Naive B cell (primary cell): Measurements from ENCODE around the gene TMEM170B. TPM values are rescaled to one million over a fixed set of nuclear protein-coding genes. Genes with fewer than 3 reads are reported as not detected.
"Not testable (repeated sequence)": the region's sequence is repeated elsewhere in the genome, so short reads cannot be mapped to it uniquely, and the experiment has no call there.

Source experiments
- ATAC-seq, 2 donors: fragments of 150-1000 bp; cut with Tn5 transposase; 2 replicates each; pipeline ENCODE4 v1.10.0; 2021; ENCODE audit warnings: low read depth in 2 of 2, mild to moderate bottlenecking in 2 of 2, moderate library complexity in 2 of 2
- DNase-seq: peaks from one replicate; pipeline ENCODE4 v3.0.0; 2022
- H3K27ac Mint-ChIP-seq, 6 donors: one replicate each; pipeline ENCODE4 v1.8.0; 2020 to 2022; ENCODE audit warnings: mild to moderate bottlenecking in 6 of 6, mixed read lengths in 6 of 6, moderate library complexity in 5 of 6, inconsistent platforms in 2 of 6
- H3K27me3 Mint-ChIP-seq, 3 donors: one replicate each; pipeline ENCODE4 v1.8.0; 2021 to 2022; ENCODE audit warnings: mixed read lengths in 3 of 3, mild to moderate bottlenecking in 1 of 3
- H3K36me3 Mint-ChIP-seq, 2 donors: one replicate each; pipeline ENCODE4 v1.8.0; 2020 to 2022; ENCODE audit warnings: mixed read lengths in 2 of 2, inconsistent platforms in 1 of 2, mild to moderate bottlenecking in 1 of 2
- H3K4me1 Mint-ChIP-seq, 3 donors: one replicate each; pipeline ENCODE4 v1.8.0; 2020 to 2022; ENCODE audit warnings: mixed read lengths in 3 of 3, inconsistent platforms in 1 of 3, mild to moderate bottlenecking in 1 of 3, moderate library complexity in 1 of 3
- H3K4me3 Mint-ChIP-seq, 8 donors: one replicate each; pipeline ENCODE4 v1.8.0; 2020 to 2022; ENCODE audit warnings: mild to moderate bottlenecking in 8 of 8, mixed read lengths in 8 of 8, moderate library complexity in 8 of 8, inconsistent platforms in 2 of 8
- H3K9me3 Mint-ChIP-seq, 7 donors: one replicate each; pipeline ENCODE4 v1.8.0; 2020 to 2022; ENCODE audit warnings: mixed read lengths in 7 of 7, mild to moderate bottlenecking in 5 of 7, inconsistent platforms in 2 of 7, moderate library complexity in 1 of 7
- polyA plus RNA-seq, 6 donors: library from polyadenylated mRNA; unstranded; fragments of 300-500 nt; fragmentation: Illumina TruSeq; gene quantifications; one replicate each; pipeline ENCODE4 v1.2.3, GENCODE V29; 2021; ENCODE audit warnings: low read depth in 6 of 6

The TMEM170B gene
- polyA plus RNA-seq, 6 donors from 2014 or later: 0.24 to 2.4 (median 0.31) TPM

DNA sequence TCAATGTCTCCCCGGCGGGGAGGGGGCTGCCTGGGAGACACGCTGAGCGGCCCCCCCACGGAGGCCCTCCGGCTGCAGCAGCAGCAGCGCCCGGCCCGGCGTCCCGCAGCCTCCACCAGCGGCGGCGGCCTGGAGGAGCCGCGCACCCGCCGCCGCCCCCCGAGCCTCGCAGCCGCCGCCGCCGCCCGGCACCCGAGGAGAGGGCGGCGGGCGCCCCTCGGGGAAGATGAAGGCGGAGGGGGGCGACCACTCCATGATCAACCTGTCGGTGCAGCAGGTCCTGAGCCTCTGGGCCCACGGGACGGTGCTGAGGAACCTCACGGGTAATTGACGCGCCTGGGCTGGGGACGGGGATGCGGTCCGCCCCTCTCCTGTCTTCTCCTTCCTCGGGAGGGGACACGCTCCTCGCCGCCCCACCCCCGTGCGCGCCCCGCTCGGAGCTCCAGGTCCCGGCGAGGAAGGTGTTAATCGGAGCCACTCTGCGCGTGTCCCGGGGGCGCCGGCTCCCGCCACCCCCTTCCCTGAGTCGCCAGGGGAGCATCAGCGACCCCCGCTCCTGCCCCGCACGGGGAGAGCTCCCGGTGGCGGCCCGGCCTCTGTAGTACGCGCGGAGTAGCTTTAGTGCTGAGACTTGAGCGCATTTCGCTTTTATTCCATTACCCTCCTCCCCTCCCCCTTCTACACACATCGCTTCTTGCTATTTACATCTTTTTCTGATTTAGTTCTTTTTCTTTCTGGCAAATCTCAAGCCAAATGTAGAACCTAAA is 686 bp downstream of the TMEM170B start:
- DNase-seq (peak; percentile 24), ATAC-seq (peak; percentile 13 to 15)
- H3K36me3 Mint-ChIP-seq: no peaks in the 10 kb centered on the region
- peak overlapping the region; percentile 83 to 94 (median 87) for H3K4me3 Mint-ChIP-seq
- peak overlapping the region; percentile 39 to 91 (median 73) for H3K27ac Mint-ChIP-seq
- H3K27me3 Mint-ChIP-seq: peaks cover 7 to 8% (median 8%) of the 10 kb centered on the region in 3 donors
- peaks cover 10 to 13% (median 12%) of the 10 kb centered on the region in 3 donors for H3K4me1 Mint-ChIP-seq
- peaks cover 0 to 1% (median 0%) of the 10 kb centered on the region in 7 donors for H3K9me3 Mint-ChIP-seq

- Mint-ChIP-seq H3K9me3 (peaks cover 0 to 1% (median 0%) of the 10 kb centered on the region in 7 donors), H3K27ac (peak overlapping the region in 5 of 6 donors; percentile 39 to 91 (median 73)), H3K4me3 (peak overlapping the region; percentile 83 to 94 (median 87)), H3K4me1 (peaks cover 10 to 13% (median 12%) of the 10 kb centered on the region in 3 donors), H3K27me3 (peaks cover 7 to 8% (median 8%) of the 10 kb centered on the region in 3 donors), H3K36me3 (no peaks in the 10 kb centered on the region)
- ATAC-seq: no peak
- DNase-seq: no peak
These were observed 1.4 kb downstream of the TMEM170B start for GRCh38 chr6:11538819-11539468.

DNA sequence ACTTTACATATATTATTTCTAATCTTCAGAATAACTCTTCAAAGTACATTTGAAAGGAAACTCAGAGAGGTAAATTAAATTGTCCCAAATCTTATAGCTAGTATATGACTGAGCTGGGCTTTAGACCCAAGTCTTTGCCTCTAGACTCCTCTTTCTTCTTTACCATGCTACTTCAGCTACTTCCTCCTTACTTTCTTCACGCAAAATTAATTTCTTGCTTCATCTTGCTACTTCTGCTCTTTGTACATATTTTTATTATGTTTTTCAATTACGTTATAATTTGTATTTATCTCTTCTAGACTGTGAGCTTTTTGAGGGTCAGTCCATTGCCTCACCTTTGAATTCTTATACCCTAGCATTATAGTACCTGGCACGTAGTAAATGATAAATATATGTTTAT is 5.3 kb downstream of the TMEM170B start:
- H3K27me3 Mint-ChIP-seq: no peaks in the 10 kb centered on the region
- H3K4me3 Mint-ChIP-seq: no peak overlapping the region
- ATAC-seq (no peak), DNase-seq (no peak)
- peaks cover 4 to 7% (median 6%) of the 10 kb centered on the region in 3 donors for H3K4me1 Mint-ChIP-seq
- peaks cover 0 to 1% (median 0%) of the 10 kb centered on the region in 7 donors for H3K9me3 Mint-ChIP-seq
- H3K27ac Mint-ChIP-seq: no peak overlapping the region
- no peaks in the 10 kb centered on the region for H3K36me3 Mint-ChIP-seq

GRCh38 chr6:11543919-11544518 is 6.5 kb downstream of the TMEM170B start:
- H3K9me3 Mint-ChIP-seq: peaks cover 0 to 5% (median 0%) of the 10 kb centered on the region in 7 donors
- no peaks in the 10 kb centered on the region for H3K36me3 Mint-ChIP-seq
- no peak for DNase-seq
- H3K4me3 Mint-ChIP-seq: no peak overlapping the region
- no peak overlapping the region for H3K27ac Mint-ChIP-seq
- no peak for ATAC-seq
- peaks cover 0 to 3% (median 1%) of the 10 kb centered on the region in 3 donors for H3K4me1 Mint-ChIP-seq
- no peaks in the 10 kb centered on the region for H3K27me3 Mint-ChIP-seq

DNA sequence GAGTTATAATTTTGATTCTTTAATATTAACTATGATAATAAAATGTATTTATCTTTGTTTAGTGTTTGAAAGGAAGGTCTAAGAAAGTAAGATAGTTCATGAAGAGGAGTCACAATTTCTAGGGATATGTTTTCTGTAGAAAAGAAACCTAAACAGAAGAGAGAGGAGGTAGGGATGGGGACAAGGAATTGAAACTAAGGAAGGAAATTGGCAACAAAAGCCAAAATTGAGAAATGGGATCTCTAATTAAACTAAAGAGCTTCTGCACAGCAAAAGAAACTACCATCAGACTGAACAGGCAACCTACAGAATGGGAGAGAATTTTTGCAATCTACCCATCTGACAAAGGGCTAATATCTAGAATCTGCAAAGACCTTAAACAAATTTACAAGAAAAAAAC is 10.3 kb downstream of the TMEM170B start:
- Mint-ChIP-seq H3K27ac (peak overlapping the region in 1 of 6 donors; percentile 41), H3K4me1 (peaks cover 0 to 11% (median 6%) of the 10 kb centered on the region in 3 donors)
- ATAC-seq, DNase-seq, H3K27me3 Mint-ChIP-seq, H3K9me3 Mint-ChIP-seq, H3K4me3 Mint-ChIP-seq, H3K36me3 Mint-ChIP-seq: not testable (repeated sequence)

- not testable (repeated sequence) for H3K27me3 Mint-ChIP-seq, ATAC-seq, H3K36me3 Mint-ChIP-seq
These were observed 11.0 kb downstream of the TMEM170B start for GRCh38 chr6:11548578-11548977.

DNA sequence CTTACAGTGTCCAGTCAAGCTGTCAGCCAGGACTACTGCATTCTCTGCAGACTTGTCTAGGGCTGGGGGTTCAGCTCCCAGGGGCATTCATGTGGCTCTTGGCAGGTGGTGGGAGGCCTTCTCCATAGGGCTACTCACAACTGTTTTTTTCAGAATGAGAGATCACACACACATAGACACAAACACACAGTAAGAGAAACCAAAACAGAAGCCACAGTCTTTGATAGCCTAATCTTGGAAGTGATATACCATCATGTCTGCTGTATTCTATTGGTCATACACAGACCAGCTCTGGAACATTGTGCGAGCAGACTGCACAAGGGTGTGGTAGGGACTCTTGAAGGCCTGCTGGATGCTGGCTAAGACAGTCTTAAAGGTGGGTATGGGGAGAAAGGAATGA is 13.5 kb downstream of the TMEM170B start:
- H3K4me3 Mint-ChIP-seq: no peak overlapping the region
- ATAC-seq: no peak

More at GRCh38 chr6:11548578-11548977, 11.0 kb downstream of the TMEM170B start:
- not testable (repeated sequence) for H3K27ac Mint-ChIP-seq, DNase-seq, H3K9me3 Mint-ChIP-seq, H3K4me3 Mint-ChIP-seq
- H3K4me1 Mint-ChIP-seq: peaks cover 0 to 11% (median 6%) of the 10 kb centered on the region in 3 donors

DNA sequence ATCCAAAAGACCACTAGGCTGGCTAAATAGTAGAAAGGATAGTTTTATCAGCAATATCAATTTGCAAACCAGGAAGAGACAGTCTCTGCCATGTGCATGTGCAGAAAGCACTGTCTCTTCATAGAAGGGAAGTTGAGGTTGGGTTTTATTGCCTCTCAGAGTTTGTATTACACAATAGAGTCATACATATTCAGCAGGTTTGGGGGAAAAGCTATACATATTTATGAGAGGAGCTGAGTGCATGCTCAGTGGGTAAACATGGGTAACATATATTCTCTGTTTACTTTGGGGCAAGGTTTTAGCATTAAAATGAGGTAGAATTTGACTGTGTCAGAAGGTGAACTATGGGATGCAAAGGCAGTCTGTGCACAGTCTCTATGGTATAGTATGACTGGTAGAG is 14.9 kb downstream of the TMEM170B start:
- Mint-ChIP-seq H3K9me3 (peaks cover 0 to 5% (median 0%) of the 10 kb centered on the region in 7 donors), H3K4me1 (peaks cover 1 to 11% (median 6%) of the 10 kb centered on the region in 3 donors), H3K4me3 (no peak overlapping the region), H3K36me3 (no peaks in the 10 kb centered on the region), H3K27me3 (no peaks in the 10 kb centered on the region), H3K27ac (no peak overlapping the region)
- ATAC-seq (no peak), DNase-seq (no peak)

More for the DNA sequence above, 13.5 kb downstream of the TMEM170B start:
- Mint-ChIP-seq H3K36me3 (no peaks in the 10 kb centered on the region), H3K4me1 (peaks cover 0 to 11% (median 6%) of the 10 kb centered on the region in 3 donors), H3K27ac (no peak overlapping the region), H3K27me3 (no peaks in the 10 kb centered on the region), H3K9me3 (peaks cover 0 to 5% (median 0%) of the 10 kb centered on the region in 7 donors)
- DNase-seq: no peak

- H3K27me3 Mint-ChIP-seq: no peaks in the 10 kb centered on the region
- no peak overlapping the region for H3K27ac Mint-ChIP-seq
- ATAC-seq: no peak
These were observed 16.3 kb downstream of the TMEM170B start for GRCh38 chr6:11553824-11554223.

GRCh38 chr6:11556309-11556708 is 18.8 kb downstream of the TMEM170B start:
- H3K27me3 Mint-ChIP-seq: no peaks in the 10 kb centered on the region

More at GRCh38 chr6:11553824-11554223, 16.3 kb downstream of the TMEM170B start:
- H3K4me3 Mint-ChIP-seq: no peak overlapping the region
- peaks cover 0 to under 1% (median 0%) of the 10 kb centered on the region in 7 donors for H3K9me3 Mint-ChIP-seq
- DNase-seq: no peak
- H3K4me1 Mint-ChIP-seq: peaks cover 4 to 11% (median 4%) of the 10 kb centered on the region in 3 donors
- H3K36me3 Mint-ChIP-seq: peaks cover 0 to 8% of the 10 kb centered on the region in 2 donors

DNA sequence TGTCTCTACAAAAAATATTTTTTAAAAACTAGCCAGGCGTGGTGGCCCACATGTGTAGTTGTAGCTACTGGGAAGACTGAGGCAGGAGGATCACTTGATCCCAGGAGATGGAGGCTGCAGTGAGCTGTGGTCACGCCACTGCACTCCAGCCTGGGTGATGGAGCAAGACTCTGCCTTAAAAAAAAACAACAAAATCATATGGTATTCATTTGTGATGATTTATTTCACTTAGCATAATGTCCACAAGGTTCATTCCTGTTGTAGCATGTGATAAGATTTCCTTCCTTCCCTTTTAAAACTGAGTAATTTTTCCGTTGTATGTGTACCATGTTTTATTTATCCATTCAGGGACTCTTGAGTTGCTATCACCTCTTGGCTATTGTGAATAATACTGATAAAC is 26.2 kb downstream of the TMEM170B start:
- H3K27ac Mint-ChIP-seq: peak overlapping the region in 1 of 6 donors; percentile 76
- ATAC-seq: no peak
- peaks cover 7 to 12% of the 10 kb centered on the region in 2 donors for H3K36me3 Mint-ChIP-seq
- H3K27me3 Mint-ChIP-seq: no peaks in the 10 kb centered on the region
- H3K4me1 Mint-ChIP-seq: peaks cover 0 to 6% (median 3%) of the 10 kb centered on the region in 3 donors
- no peak overlapping the region for H3K4me3 Mint-ChIP-seq
- H3K9me3 Mint-ChIP-seq: no peaks in the 10 kb centered on the region
- no peak for DNase-seq

More at GRCh38 chr6:11556309-11556708, 18.8 kb downstream of the TMEM170B start:
- no peak for DNase-seq
- H3K4me1 Mint-ChIP-seq: peaks cover 0 to 7% (median 4%) of the 10 kb centered on the region in 3 donors
- no peaks in the 10 kb centered on the region for H3K9me3 Mint-ChIP-seq
- no peak overlapping the region for H3K27ac Mint-ChIP-seq
- no peak for ATAC-seq
- no peak overlapping the region for H3K4me3 Mint-ChIP-seq
- H3K36me3 Mint-ChIP-seq: peaks cover 0 to 8% of the 10 kb centered on the region in 2 donors

- ATAC-seq (no peak), DNase-seq (no peak)
- H3K27me3 Mint-ChIP-seq: no peaks in the 10 kb centered on the region
- H3K36me3 Mint-ChIP-seq: peaks cover 7 to 17% of the 10 kb centered on the region in 2 donors
- no peak overlapping the region for H3K4me3 Mint-ChIP-seq
- no peaks in the 10 kb centered on the region for H3K9me3 Mint-ChIP-seq
- H3K27ac Mint-ChIP-seq: no peak overlapping the region
- peaks cover 0 to 6% (median 3%) of the 10 kb centered on the region in 3 donors for H3K4me1 Mint-ChIP-seq
These were observed 29.1 kb downstream of the TMEM170B start for GRCh38 chr6:11566609-11567008.

DNA sequence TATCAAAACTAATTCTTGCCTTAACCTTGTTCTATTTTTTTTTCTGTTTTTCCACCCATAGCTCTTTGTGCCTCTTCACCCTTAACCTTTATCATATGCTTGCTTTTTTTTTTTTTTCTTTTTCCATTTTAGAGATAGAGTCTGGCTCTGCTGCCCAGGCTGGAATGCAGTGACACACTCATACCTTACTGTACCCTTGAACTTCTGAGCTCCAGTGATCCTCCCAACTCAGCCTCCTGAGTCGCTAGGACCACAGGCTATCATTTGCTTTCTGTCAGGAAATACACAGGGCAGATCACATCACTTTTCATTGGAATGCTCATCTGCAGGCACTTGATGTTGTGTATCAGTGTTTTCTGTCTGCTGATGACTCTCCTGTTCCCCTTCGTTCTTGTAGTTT is 33.5 kb downstream of the TMEM170B start:
- no peak for ATAC-seq
- Mint-ChIP-seq H3K36me3 (peaks cover 7 to 17% of the 10 kb centered on the region in 2 donors), H3K27ac (peak overlapping the region in 1 of 6 donors; percentile 70)

More for the DNA sequence above, 33.5 kb downstream of the TMEM170B start:
- Mint-ChIP-seq H3K4me1 (peaks cover 0 to 6% (median 3%) of the 10 kb centered on the region in 3 donors), H3K9me3 (no peaks in the 10 kb centered on the region), H3K27me3 (no peaks in the 10 kb centered on the region), H3K4me3 (no peak overlapping the region)
- no peak for DNase-seq
